Body of pancreas (tissue), 4 donors: Measurements from ENCODE around the gene EME2. TPM values are rescaled to one million over a fixed set of nuclear protein-coding genes. Genes with fewer than 3 reads are reported as not detected.

Experiments used
- ATAC-seq: fragments of 150-250 bp; one replicate; pipeline ENCODE4 v1.9.1; 2016
- DNase-seq, 4 donors: peaks; one replicate each; pipeline ENCODE4 v3.0.0-alpha.2; 2019
- H3K27ac ChIP-seq, 4 donors: fragments of 200-600 bp; sonication (generic); 1 replicate in 3 of 4; 2 replicates in 1 of 4; pipeline versions ENCODE4 v1.5.1 to v1.6.1; 2016 to 2019; ENCODE audit warnings: mild to moderate bottlenecking in 1 of 4, mixed read lengths in 1 of 4, moderate library complexity in 1 of 4
- H3K27me3 ChIP-seq, 2 donors: fragments of 200-600 bp; sonication (generic); one replicate each; pipeline ENCODE4 v1.6.0; 2016; ENCODE audit warnings: mild to moderate bottlenecking in 1 of 2
- H3K36me3 ChIP-seq, 2 donors: fragments of 200-600 bp; sonication (generic); replicated peaks in 1 of 2; 2 replicates each; pipeline ENCODE4 v1.5.1; 2016; ENCODE audit warnings: low read depth in 2 of 2; ENCODE audit not compliant: insufficient read depth in 1 of 2
- H3K4me1 ChIP-seq: fragments of 200-600 bp; sonication (generic); one replicate; pipeline ENCODE4 v1.6.0; 2016
- H3K4me3 ChIP-seq, 2 donors: fragments of 200-600 bp; sonication (generic); 1 replicate in 1 of 2; 2 replicates in 1 of 2; pipeline ENCODE4 v1.5.1; 2016 to 2019
- H3K9me3 ChIP-seq, 3 donors: fragments of 200-600 bp; sonication (generic); 1 replicate in 2 of 3; 2 replicates in 1 of 3; pipeline ENCODE4 v1.5.1; 2016
- POLR2A ChIP-seq, 3 donors: fragments of 450-650 bp; IDR thresholded peaks; one replicate each; pipeline ENCODE4 v1.6.1; 2016; ENCODE audit warnings: antibody characterized with exemption in 3 of 3, mild to moderate bottlenecking in 2 of 3
- WGBS, 2 donors: methylation state at CpG; one replicate each; pipeline ENCODE4 v1.1.5; 2017; 5-methylcytosine and 5-hydroxymethylcytosine counted together
- intact Hi-C: fragments of 100-400 bp; cut with DNase I; formaldehyde crosslinking; loops from one replicate; pipeline ENCODE4 v1.15.1; 2023
- total RNA-seq, 2 donors: library from RNA; depleted of rRNA; stranded (reverse); fragments of >200 nt; gene quantifications; one replicate each; pipeline ENCODE4 v1.1.0, GENCODE V29; 2016
- TF ChIP-seq, protein P1 (sequence below), 7 experiments: fragments of 450-650 bp in 4 of 7; fragments of 200-600 bp in 3 of 7; sonication (generic) in 3 of 7; IDR thresholded peaks; one replicate each; pipeline ENCODE4 v1.5.1; 2016 to 2019; ENCODE audit warnings: antibody characterized with exemption in 7 of 7

EME2 gene
- total RNA-seq, 2 donors from 2014 or later = 13.5 to 33.3 TPM

DNA sequence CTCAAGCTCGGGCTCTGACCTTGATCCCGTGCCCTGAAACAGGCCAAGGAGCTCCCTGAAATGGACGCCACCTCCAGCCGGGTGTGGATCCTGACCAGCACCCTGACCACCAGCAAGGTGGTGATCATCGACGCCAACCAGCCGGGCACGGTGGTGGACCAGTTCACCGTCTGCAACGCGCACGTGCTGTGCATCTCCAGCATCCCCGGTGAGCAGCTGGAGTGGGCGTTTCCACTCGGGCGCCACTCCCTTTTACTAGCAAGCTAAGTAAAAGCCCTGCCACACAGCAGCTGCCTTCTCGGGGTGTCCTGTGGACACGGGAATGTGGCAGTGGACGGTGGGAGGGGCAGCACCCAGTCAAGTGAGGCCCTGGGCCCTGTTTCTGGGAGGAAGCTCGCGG, 7.6 kb upstream of the EME2 start:
- no peaks in the 10 kb centered on the region for H3K9me3 ChIP-seq
- no peak overlapping the region for H3K27ac ChIP-seq
- ATAC-seq (no peak), DNase-seq (no peak)
- H3K4me3 ChIP-seq = no peak overlapping the region
- H3K27me3 ChIP-seq = no peaks in the 10 kb centered on the region
- intact Hi-C loops = no loop called here
- WGBS, 2 donors = 80 to 96% methylated on average over 1 to 21 of the region's 21 CpGs
- peaks cover 18 to 28% of the 10 kb centered on the region in 2 donors for H3K36me3 ChIP-seq
- TF ChIP-seq, protein P1, sequence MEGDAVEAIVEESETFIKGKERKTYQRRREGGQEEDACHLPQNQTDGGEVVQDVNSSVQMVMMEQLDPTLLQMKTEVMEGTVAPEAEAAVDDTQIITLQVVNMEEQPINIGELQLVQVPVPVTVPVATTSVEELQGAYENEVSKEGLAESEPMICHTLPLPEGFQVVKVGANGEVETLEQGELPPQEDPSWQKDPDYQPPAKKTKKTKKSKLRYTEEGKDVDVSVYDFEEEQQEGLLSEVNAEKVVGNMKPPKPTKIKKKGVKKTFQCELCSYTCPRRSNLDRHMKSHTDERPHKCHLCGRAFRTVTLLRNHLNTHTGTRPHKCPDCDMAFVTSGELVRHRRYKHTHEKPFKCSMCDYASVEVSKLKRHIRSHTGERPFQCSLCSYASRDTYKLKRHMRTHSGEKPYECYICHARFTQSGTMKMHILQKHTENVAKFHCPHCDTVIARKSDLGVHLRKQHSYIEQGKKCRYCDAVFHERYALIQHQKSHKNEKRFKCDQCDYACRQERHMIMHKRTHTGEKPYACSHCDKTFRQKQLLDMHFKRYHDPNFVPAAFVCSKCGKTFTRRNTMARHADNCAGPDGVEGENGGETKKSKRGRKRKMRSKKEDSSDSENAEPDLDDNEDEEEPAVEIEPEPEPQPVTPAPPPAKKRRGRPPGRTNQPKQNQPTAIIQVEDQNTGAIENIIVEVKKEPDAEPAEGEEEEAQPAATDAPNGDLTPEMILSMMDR (IDR thresholded peaks at IDR 0.05) = no peak
- no peak for TF ChIP-seq POLR2A (IDR thresholded peaks at IDR 0.05)
- peaks cover 9% of the 10 kb centered on the region for H3K4me1 ChIP-seq

DNA sequence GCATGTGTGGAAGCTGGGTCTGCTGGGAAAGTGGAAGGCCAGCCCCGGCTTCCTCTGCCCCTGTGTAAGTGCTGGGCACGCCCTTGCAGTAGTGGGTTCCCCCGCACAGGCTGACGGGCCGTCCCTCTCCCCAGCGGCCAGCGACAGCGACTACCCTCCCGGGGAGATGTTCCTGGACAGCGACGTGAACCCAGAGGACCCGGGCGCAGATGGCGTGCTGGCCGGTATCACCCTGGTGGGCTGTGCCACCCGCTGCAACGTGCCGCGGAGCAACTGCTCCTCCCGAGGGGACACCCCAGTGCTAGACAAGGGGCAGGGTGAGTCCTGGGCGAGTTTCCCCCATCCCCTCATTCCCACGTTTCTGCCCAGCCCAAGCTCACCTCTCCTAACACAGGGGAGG, 6.8 kb upstream of the EME2 start:
- DNase-seq (no peak), ATAC-seq (no peak)
- Histone ChIP-seq H3K9me3 (no peaks in the 10 kb centered on the region), H3K36me3 (peaks cover 15 to 24% of the 10 kb centered on the region in 2 donors), H3K4me1 (peaks cover 17% of the 10 kb centered on the region), H3K27ac (no peak overlapping the region), H3K27me3 (no peaks in the 10 kb centered on the region), H3K4me3 (no peak overlapping the region)
- TF ChIP-seq, protein P1 (IDR thresholded peaks at IDR 0.05) = no peak
- TF ChIP-seq POLR2A (IDR thresholded peaks at IDR 0.05) = no peak
- intact Hi-C loops = no loop called here
- WGBS, 2 donors = 89 to 91% methylated on average over 17 to 22 of the region's 22 CpGs

DNA sequence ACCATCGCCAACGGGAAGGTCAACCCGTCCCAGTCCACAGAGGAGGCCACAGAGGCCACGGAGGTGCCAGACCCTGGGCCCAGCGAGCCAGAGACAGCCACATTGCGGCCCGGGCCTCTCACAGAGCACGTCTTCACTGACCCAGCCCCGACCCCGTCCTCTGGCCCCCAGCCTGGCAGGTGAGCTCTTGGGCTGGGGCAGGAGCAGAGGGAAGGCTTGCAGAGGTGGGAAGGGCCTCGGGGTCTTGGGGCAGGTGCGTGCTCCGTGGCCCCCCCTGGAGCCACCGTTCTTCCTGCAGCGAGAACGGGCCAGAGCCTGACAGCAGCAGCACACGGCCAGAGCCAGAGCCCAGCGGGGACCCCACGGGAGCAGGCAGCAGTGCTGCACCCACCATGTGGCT, 6.4 kb upstream of the EME2 start:
- 86% methylated on average over 15 of the region's 19 CpGs; no CpG with 5 or more reads in 1 of the 2 donors for WGBS, 2 donors
- no peak overlapping the region for H3K27ac ChIP-seq
- DNase-seq = no peak
- no peak for ATAC-seq
- intact Hi-C loops = no loop called here
- peaks cover 19% of the 10 kb centered on the region for H3K4me1 ChIP-seq
- H3K36me3 ChIP-seq = peaks cover 12 to 22% of the 10 kb centered on the region in 2 donors
- no peaks in the 10 kb centered on the region for H3K27me3 ChIP-seq
- no peaks in the 10 kb centered on the region for H3K9me3 ChIP-seq
- TF ChIP-seq, protein P1 (IDR thresholded peaks at IDR 0.05) = no peak
- TF ChIP-seq POLR2A (IDR thresholded peaks at IDR 0.05) = no peak
- H3K4me3 ChIP-seq = no peak overlapping the region

DNA sequence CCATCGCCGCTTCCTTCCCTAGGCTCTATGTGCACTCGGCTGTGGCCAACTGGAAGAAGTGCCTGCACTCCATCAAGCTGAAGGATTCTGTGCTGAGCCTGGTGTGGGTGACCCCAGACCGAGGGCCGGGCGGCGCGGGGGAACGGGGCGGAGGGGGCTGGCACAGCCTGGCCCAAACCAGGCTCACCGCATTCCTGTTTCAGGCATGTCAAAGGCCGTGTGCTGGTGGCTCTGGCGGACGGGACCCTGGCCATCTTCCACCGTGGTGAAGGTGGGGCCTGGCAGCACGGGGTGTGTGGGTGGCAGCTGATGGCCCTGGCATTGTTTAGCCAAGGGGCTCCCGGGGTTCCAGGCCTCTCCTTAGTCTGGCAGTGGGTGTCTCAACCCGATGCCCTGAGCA, 5.9 kb upstream of the EME2 start:
- no peak overlapping the region for H3K4me3 ChIP-seq
- H3K27me3 ChIP-seq = no peaks in the 10 kb centered on the region
- DNase-seq (no peak), ATAC-seq (no peak)
- intact Hi-C loops = no loop called here
- TF ChIP-seq, protein P1 (IDR thresholded peaks at IDR 0.05) = no peak
- no peak for TF ChIP-seq POLR2A (IDR thresholded peaks at IDR 0.05)
- peaks cover 12 to 22% of the 10 kb centered on the region in 2 donors for H3K36me3 ChIP-seq
- 94% methylated on average over 15 of the region's 18 CpGs; no CpG with 5 or more reads in 1 of the 2 donors for WGBS, 2 donors
- H3K27ac ChIP-seq = no peak overlapping the region
- H3K4me1 ChIP-seq = peaks cover 20% of the 10 kb centered on the region
- no peaks in the 10 kb centered on the region for H3K9me3 ChIP-seq
